ENCODE results near the gene NPM3. TPM values are rescaled to one million over a fixed set of nuclear protein-coding genes. Genes with fewer than 3 reads are reported as not detected.

Gene NPM3
- total and polyA plus RNA-seq, 2 of the 13 experiments (the other 11 are each of a cell fraction or from before 2014, with no cell fraction given): 47.6 to 129 TPM

GRCh38 chr10:101818119-101818871 lies 35.0 kb upstream of the NPM3 start, which contains the start of gene OGA (continued):
- TF ChIP-seq TCF12 (IDR thresholded peaks at IDR 0.05) (no peak), TCF12 (CRISPR knock-in tag; IDR thresholded peaks at IDR 0.05) (no peak), SMAD1 (CRISPR knock-in tag; IDR thresholded peaks at IDR 0.05; ENCODE audit: borderline replicate concordance, low read depth) (0 out of 2 replicates have a peak, but pooled peaks have one; percentile 33), ZNF362 (CRISPR knock-in tag; IDR thresholded peaks at IDR 0.05; ENCODE audit: borderline replicate concordance) (no peak), TBX3 (IDR thresholded peaks at IDR 0.05; ENCODE audit: borderline replicate concordance) (peak; percentile 82; the same call in 1 of the 2 replicates), ZFP62 (CRISPR knock-in tag; IDR thresholded peaks at IDR 0.05) (peak; percentile 44; the same call in 1 of the 2 replicates), MAFK (conservative IDR thresholded peaks at IDR 0.05 in 1 of 2, IDR thresholded peaks at IDR 0.05 in 1 of 2; ENCODE audit: low read length in 2 of 2) (no peak), ZNF496 (CRISPR knock-in tag; IDR thresholded peaks at IDR 0.05; ENCODE audit: insufficient replicate concordance) (no peak), DMAP1 (CRISPR knock-in tag; IDR thresholded peaks at IDR 0.05) (no peak; the same call in 1 of the 2 replicates), ZNF704 (CRISPR knock-in tag; IDR thresholded peaks at IDR 0.05; ENCODE audit: borderline replicate concordance) (no peak), ZNF652 (CRISPR knock-in tag; IDR thresholded peaks at IDR 0.05; ENCODE audit: borderline replicate concordance, low read depth) (no peak), PBX2 (CRISPR knock-in tag; IDR thresholded peaks at IDR 0.05) (no peak), YEATS4 (CRISPR knock-in tag; IDR thresholded peaks at IDR 0.05; ENCODE audit: borderline replicate concordance) (peak; percentile 69), ZNF138 (CRISPR knock-in tag; IDR thresholded peaks at IDR 0.05; ENCODE audit: low read depth) (no peak; the same call in 1 of the 2 replicates), ZBTB21 (CRISPR knock-in tag; IDR thresholded peaks at IDR 0.05) (no peak), ZSCAN20 (CRISPR knock-in tag; IDR thresholded peaks at IDR 0.05; ENCODE audit: borderline replicate concordance) (no peak), RELA (CRISPR knock-in tag; IDR thresholded peaks at IDR 0.05) (no peak), EED (CRISPR knock-in tag; IDR thresholded peaks at IDR 0.05) (no peak), AKNA (CRISPR knock-in tag; IDR thresholded peaks at IDR 0.05; ENCODE audit: borderline replicate concordance) (no peak), MLLT10 (CRISPR knock-in tag; IDR thresholded peaks at IDR 0.05) (no peak), ATF3 (CRISPR knock-in tag; IDR thresholded peaks at IDR 0.05) (no peak), IRF2 (CRISPR knock-in tag; IDR thresholded peaks at IDR 0.05) (no peak)

All from HepG2 (cell line).